Measurements from ENCODE around the gene ACP3. TPM values are rescaled to one million over a fixed set of nuclear protein-coding genes. Genes with fewer than 3 reads are reported as not detected.
"Not testable (repeated sequence)": the region's sequence is repeated elsewhere in the genome, so short reads cannot be mapped to it uniquely, and the experiment has no call there.

ACP3 gene
- total RNA-seq, 2 experiments from 2014 or later = not detected

DNA sequence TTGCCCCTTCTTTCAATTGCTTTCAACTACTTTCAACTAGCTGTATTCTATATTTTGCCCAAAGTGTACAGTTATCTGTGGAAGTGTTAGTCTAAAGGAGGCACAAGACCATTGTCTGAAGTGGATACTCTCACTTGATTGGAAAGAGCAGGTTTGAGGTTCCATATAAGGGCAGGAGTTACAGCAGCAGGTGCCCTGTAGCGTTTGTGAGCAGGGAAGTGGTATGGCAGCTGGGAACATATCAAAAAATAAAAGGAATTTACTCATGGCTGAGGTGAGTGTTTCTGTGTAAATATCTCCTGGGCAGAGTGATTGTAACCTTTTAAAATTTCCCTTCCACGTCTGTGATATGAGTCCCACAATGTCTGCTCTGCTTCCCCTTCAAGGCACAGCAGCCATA, 61.6 kb downstream of the ACP3 start:
- intact Hi-C loops (cut with micrococcal nuclease) = no loop called here
- CTCF ChIA-PET = interaction anchor here (0.7 kb wide), 1 partner anchor 114 kb away, joined by 4 read pairs; no protein-coding TSS in a partner anchor
- H3K9me3 Mint-ChIP-seq = peaks cover 2% of the 10 kb centered on the region
- no peaks in the 10 kb centered on the region for H3K36me3 Mint-ChIP-seq (ENCODE audit: low read depth)
- no peak overlapping the region for H3K27ac Mint-ChIP-seq
- no peak overlapping the region for H3K4me3 Mint-ChIP-seq
- H3K4me1 Mint-ChIP-seq (ENCODE audit: low read depth) = no peaks in the 10 kb centered on the region
- no peak for DNase-seq
- peaks cover 16% of the 10 kb centered on the region for H3K27me3 Mint-ChIP-seq (ENCODE audit: low read depth)

DNA sequence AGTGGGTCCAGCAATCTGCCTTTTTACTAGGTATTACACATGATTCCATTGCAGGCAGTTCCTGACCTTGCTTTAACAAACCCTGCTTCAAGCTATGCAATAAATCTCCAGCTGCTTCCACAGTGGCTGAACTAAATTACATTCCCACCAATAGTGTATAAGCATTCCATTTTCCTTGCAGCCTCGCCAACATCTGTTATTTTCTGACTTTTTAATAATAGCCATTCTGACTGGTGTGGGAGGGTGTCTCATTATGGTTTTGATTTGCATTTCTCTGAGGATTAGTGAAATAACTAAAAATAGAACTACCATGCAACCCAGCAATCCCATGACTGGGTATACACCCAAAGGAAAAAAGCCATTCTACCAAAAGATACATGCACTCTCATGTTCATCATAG, 63.7 kb downstream of the ACP3 start:
- H3K4me3 Mint-ChIP-seq = no peak overlapping the region
- no peak overlapping the region for H3K27ac Mint-ChIP-seq
- H3K9me3 Mint-ChIP-seq = no peaks in the 10 kb centered on the region
- no peaks in the 10 kb centered on the region for H3K4me1 Mint-ChIP-seq (ENCODE audit: low read depth)
- no peak for DNase-seq
- CTCF ChIA-PET = no interaction called here
- no peaks in the 10 kb centered on the region for H3K36me3 Mint-ChIP-seq (ENCODE audit: low read depth)
- intact Hi-C loops (cut with micrococcal nuclease) = no loop called here
- H3K27me3 Mint-ChIP-seq (ENCODE audit: low read depth) = peaks cover 16% of the 10 kb centered on the region

DNA sequence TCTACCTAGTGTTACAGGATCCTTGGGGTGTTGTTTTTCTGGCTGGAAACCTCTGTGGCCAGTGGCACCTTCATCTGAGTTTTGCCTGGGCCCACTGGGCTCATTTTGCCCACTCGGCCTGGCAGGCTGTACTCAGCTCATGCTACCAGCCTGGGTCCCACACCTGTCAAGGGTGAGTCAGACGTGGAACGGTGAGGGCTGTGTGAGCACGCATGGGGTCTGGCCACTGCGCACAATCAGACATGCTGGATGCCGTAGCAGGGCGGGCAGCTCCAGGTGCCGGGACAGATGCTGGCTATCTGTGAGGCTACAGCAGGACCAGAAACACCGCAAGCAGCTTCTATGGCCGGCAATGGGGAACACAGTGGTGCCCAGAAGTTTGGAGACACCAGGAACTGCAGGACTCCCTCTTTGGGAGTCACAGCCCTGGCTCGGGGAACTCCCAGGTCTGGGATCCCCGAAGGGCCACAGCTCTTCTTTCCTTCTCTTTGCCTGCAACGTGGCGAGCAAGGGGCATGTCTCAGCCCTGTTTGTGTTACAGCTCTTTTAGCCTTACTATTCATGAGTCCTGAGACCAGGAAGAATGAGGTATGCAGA, 64.2 kb downstream of the ACP3 start:
- H3K4me1 Mint-ChIP-seq (ENCODE audit: low read depth) = no peaks in the 10 kb centered on the region
- H3K27ac Mint-ChIP-seq = no peak overlapping the region
- H3K9me3 Mint-ChIP-seq = no peaks in the 10 kb centered on the region
- CTCF ChIA-PET = no interaction called here
- no peak for DNase-seq
- no peak overlapping the region for H3K4me3 Mint-ChIP-seq
- H3K27me3 Mint-ChIP-seq (ENCODE audit: low read depth) = peaks cover 18% of the 10 kb centered on the region
- intact Hi-C loops (cut with micrococcal nuclease) = no loop called here
- H3K36me3 Mint-ChIP-seq (ENCODE audit: low read depth) = no peaks in the 10 kb centered on the region

DNA sequence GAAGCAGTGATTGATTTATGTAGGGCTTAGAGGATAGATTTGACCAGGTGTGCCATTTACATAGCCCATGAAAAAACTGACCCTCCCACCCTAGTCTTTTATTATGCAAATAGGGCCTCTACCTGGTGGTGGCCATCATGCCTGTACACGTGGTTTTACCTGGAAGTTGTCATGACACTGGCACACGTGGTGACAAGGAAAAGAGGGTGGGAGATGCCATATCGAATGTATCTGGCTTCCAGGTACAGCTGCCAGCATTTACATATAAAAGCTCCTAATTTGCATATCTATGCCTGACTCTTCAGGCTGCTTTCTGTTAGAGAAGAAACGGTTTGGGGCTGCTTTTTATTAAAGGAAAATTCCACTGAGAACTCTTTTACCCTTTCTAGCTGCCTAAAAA, 65.1 kb downstream of the ACP3 start:
- Mint-ChIP-seq H3K4me1 (ENCODE audit: low read depth) (no peaks in the 10 kb centered on the region), H3K36me3 (ENCODE audit: low read depth) (no peaks in the 10 kb centered on the region), H3K4me3 (no peak overlapping the region), H3K27ac (no peak overlapping the region), H3K27me3 (ENCODE audit: low read depth) (peaks cover 18% of the 10 kb centered on the region), H3K9me3 (no peaks in the 10 kb centered on the region)
- CTCF ChIA-PET = no interaction called here
- no peak for DNase-seq
- intact Hi-C loops (cut with micrococcal nuclease) = no loop called here

DNA sequence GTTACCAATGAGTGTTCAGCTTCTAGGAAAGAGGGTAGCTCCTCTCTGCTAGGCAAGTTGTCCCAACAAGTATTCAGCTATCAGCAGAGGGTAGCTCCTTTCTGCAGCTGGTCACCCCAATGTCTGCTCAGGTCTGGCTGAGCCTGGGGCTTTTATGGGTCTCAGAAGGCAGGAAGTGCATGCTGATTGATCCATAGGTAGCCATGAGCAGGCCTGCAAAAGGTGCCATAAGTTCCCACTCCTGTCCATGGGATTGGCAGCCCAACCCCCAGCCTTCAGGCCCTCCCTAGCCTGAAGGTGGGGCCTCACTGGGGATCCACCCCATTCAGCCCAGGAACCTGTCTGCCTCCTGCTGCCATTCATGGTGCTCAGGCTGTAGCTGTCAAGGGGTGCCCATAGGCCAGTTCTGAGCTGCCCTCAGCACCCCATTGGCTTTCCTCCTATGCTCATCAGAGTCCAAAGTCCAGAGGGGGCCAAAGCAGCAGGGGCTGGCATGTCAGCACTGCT, 65.5 kb downstream of the ACP3 start:
- Mint-ChIP-seq H3K4me1 (ENCODE audit: low read depth) (no peaks in the 10 kb centered on the region), H3K27ac (no peak overlapping the region), H3K9me3 (no peaks in the 10 kb centered on the region), H3K4me3 (no peak overlapping the region), H3K27me3 (ENCODE audit: low read depth) (peaks cover 16% of the 10 kb centered on the region), H3K36me3 (ENCODE audit: low read depth) (no peaks in the 10 kb centered on the region)
- CTCF ChIA-PET = no interaction called here
- no peak for DNase-seq
- intact Hi-C loops (cut with micrococcal nuclease) = no loop called here

DNA sequence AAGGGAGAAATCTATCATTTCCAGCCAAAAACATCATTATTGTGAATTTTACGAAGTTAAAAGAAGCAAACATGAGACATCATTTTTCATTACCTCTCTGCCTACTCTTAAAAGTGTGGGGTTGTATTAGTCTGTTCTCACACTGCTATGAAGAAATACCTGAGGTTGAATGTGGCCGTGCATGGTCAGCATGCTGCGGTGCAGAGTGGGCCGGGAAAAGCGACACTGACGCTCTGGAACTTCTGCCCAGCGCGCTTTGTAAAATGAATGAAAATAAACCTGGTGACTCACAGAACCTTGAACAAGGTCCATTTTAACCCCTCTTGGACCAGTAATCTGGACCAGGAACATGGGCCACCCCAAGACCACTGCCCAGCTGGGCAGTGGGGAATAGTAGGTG, 69.1 kb downstream of the ACP3 start:
- H3K4me3 Mint-ChIP-seq = no peak overlapping the region

DNA sequence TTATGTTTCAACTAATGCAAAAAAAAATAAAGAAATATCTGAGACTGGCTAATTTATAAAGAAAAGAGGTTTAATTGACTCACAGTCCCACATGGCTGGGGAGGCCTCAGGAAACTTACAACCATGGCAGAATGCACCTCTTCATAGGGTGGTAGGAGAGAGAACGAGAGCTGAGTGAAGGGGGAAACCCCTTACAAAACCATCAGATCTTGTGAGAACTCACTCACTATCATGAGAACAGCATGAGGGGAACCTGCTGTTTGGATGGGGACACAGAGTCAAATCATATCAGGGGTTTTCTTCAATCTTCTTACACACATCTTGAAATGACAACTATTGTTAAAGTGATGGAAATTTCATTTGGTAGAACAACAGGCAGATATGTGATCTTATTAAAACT, 75.5 kb downstream of the ACP3 start:
- H3K9me3 Mint-ChIP-seq; DNase-seq; H3K27ac Mint-ChIP-seq; H3K36me3 Mint-ChIP-seq (ENCODE audit: low read depth); CTCF ChIA-PET; H3K4me1 Mint-ChIP-seq (ENCODE audit: low read depth); H3K4me3 Mint-ChIP-seq; H3K27me3 Mint-ChIP-seq (ENCODE audit: low read depth): not testable (repeated sequence)
- intact Hi-C loops (cut with micrococcal nuclease) = loop anchor here (10.0 kb wide), 1 partner anchor 598 kb away; no protein-coding TSS in a partner anchor

More for the DNA sequence above, 69.1 kb downstream of the ACP3 start:
- Mint-ChIP-seq H3K27me3 (ENCODE audit: low read depth) (peaks cover 9% of the 10 kb centered on the region), H3K4me1 (ENCODE audit: low read depth) (no peaks in the 10 kb centered on the region), H3K9me3 (no peaks in the 10 kb centered on the region), H3K36me3 (ENCODE audit: low read depth) (no peaks in the 10 kb centered on the region), H3K27ac (no peak overlapping the region)
- DNase-seq = no peak
- CTCF ChIA-PET = no interaction called here
- intact Hi-C loops (cut with micrococcal nuclease) = no loop called here

DNA sequence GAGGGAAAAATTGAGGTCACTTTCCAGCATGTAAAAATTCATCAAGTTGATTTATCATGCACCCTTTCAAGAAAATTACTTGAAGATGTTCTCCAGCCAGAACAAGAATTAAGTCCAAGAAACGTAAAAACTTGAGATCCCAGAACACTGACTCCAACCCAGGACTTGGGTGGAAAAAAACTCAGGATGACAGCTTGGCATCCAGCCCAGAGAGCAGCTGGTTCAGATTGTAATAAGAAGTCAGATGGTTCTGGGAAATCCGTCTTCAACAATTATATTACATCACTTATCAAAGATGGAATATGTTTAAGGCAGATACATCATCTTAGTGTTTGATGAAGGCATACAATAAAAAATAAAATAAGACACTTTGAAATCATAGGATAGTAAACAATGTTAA, 77.1 kb downstream of the ACP3 start:
- H3K27ac Mint-ChIP-seq = no peak overlapping the region
- intact Hi-C loops (cut with micrococcal nuclease) = loop anchor here (10.0 kb wide), 1 partner anchor 600 kb away; no protein-coding TSS in a partner anchor
- no peak overlapping the region for H3K4me3 Mint-ChIP-seq

DNA sequence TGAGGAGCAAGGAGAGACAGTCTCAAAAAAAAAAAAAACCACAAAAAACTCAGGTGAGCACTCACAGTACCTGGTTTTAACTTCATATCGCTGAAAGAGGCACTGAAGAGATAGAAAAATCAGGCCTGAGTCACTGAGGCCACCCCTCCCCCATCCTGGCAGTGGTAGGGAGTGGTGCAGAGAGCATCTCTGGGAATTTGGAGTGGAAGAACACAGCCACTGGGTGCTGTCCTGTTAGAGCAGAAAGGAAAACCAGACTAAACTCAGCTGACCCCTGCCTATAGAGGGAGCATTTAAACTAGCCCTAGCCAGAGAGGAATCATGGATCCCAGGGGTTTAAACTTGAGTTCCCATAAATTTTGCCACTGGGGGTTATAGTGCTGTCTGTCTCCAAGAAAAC, 77.9 kb downstream of the ACP3 start:
- intact Hi-C loops (cut with micrococcal nuclease) = loop anchor here (10.0 kb wide), 1 partner anchor 600 kb away; no protein-coding TSS in a partner anchor

More for the DNA sequence above, 77.1 kb downstream of the ACP3 start:
- no peaks in the 10 kb centered on the region for H3K36me3 Mint-ChIP-seq (ENCODE audit: low read depth)
- CTCF ChIA-PET = no interaction called here
- no peaks in the 10 kb centered on the region for H3K27me3 Mint-ChIP-seq (ENCODE audit: low read depth)
- no peak for DNase-seq
- no peaks in the 10 kb centered on the region for H3K9me3 Mint-ChIP-seq
- no peaks in the 10 kb centered on the region for H3K4me1 Mint-ChIP-seq (ENCODE audit: low read depth)

DNA sequence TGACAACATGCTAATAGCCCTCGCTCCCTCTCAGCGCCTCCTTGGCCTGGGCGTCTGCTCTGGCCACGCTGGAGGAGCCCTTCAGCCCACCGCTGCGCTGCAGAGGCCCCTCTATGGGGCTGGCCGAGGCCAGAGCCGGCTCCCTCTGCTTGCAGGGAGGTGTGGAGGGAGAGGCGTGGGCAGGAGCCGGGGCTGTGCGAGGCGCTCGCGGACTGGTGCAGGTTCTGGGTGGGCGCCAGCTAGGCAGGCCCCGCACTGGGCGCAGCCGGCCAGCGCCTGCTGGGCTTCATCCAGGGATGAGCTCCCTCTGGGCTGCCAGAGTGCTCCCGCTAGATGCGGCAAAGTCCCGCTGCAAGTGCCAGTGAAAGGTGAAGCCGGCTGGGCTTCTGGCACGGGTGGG, 79.0 kb downstream of the ACP3 start:
- Mint-ChIP-seq H3K4me1 (ENCODE audit: low read depth) (no peaks in the 10 kb centered on the region), H3K4me3 (no peak overlapping the region), H3K36me3 (ENCODE audit: low read depth) (no peaks in the 10 kb centered on the region), H3K9me3 (no peaks in the 10 kb centered on the region), H3K27me3 (ENCODE audit: low read depth) (no peaks in the 10 kb centered on the region), H3K27ac (no peak overlapping the region)
- intact Hi-C loops (cut with micrococcal nuclease) = loop anchor here (10.0 kb wide), 1 partner anchor 601 kb away; no protein-coding TSS in a partner anchor
- no peak for DNase-seq
- CTCF ChIA-PET = interaction anchor here (6.6 kb wide), 1 partner anchor 46 kb away, joined by 87 read pairs; no protein-coding TSS in a partner anchor

More for the DNA sequence above, 77.9 kb downstream of the ACP3 start:
- Mint-ChIP-seq H3K4me3 (no peak overlapping the region), H3K36me3 (ENCODE audit: low read depth) (no peaks in the 10 kb centered on the region), H3K4me1 (ENCODE audit: low read depth) (no peaks in the 10 kb centered on the region), H3K27ac (no peak overlapping the region), H3K9me3 (no peaks in the 10 kb centered on the region), H3K27me3 (ENCODE audit: low read depth) (no peaks in the 10 kb centered on the region)
- DNase-seq = no peak
- CTCF ChIA-PET = interaction anchor here (0.6 to 6.6 kb wide), 2 partner anchors 45 to 85 kb away, joined by 3 to 87 read pairs; no protein-coding TSS in a partner anchor

DNA sequence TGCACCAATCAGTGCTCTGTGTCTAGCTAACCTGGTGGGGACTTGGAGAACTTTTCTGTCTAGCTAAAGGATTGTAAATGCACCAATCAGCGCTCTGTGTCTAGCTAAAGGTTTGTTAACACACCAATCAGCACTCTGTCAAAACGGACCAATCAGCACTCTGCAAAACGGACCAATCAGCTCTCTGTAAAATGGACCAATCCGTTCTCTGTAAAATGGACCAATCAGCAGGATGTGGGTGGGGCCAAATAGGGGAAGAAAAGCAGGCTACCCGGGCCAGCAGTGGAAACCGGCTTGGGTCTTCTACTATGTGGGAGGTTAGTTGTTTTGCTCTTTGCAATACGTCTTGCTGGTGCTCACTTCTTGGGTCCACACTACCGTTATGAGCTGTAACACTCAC, 79.6 kb downstream of the ACP3 start:
- intact Hi-C loops (cut with micrococcal nuclease) = loop anchor here (10.0 kb wide), 1 partner anchor 602 kb away; no protein-coding TSS in a partner anchor
- H3K4me3 Mint-ChIP-seq; H3K9me3 Mint-ChIP-seq; H3K27me3 Mint-ChIP-seq (ENCODE audit: low read depth); DNase-seq; H3K27ac Mint-ChIP-seq; H3K4me1 Mint-ChIP-seq (ENCODE audit: low read depth); H3K36me3 Mint-ChIP-seq (ENCODE audit: low read depth): not testable (repeated sequence)
- CTCF ChIA-PET = interaction anchor here (0.6 to 6.6 kb wide), 4 partner anchors 10 to 514 kb away, joined by 3 to 87 read pairs (median 4); no protein-coding TSS in a partner anchor

DNA sequence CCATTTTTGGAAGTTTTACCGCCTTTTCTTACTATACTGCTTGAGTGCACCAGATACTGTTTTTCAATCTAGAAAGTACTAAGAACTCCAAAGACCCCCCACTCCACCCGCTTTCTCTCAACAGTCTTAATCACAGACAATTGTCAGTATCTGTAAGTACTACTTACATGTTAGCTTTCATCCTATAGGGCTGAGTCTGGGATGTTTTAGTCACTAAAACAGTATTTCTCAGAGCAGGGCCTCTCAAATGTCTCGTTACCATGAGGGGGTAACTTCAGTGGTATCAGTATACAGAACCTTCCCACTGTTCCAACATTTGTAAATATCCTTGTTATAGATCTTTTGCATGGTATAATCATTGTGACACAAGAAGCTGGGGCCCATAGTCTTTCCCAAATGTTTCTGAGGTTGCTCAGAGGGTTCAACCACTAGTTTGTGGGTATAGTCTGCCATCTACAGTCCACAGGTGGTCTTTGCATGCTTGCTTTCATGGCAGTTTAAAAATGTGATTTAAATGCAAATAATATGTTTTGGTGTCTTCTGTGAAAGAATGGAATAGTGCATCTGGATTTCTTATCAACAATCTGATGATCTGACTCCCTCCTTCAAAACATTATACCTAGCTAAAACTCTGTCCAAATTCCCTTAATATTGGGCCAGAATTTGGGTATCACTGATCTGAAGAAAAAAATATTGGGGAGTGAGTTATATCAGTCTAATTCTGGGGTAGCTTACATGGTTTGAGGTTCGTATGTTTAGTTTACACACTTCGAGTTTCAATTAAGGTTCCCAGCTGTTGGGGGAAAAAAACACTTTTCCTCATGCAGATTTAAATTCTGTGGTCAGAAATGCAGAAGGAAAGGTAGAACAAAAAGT, 82.1 kb downstream of the ACP3 start:
- peak; percentile 44 for DNase-seq
- CTCF ChIA-PET = interaction anchor here (0.6 to 6.6 kb wide), 6 partner anchors 8 to 360 kb away, joined by 3 to 87 read pairs (median 4); no protein-coding TSS in a partner anchor
- no peaks in the 10 kb centered on the region for H3K9me3 Mint-ChIP-seq
- no peak overlapping the region for H3K4me3 Mint-ChIP-seq
- no peaks in the 10 kb centered on the region for H3K36me3 Mint-ChIP-seq (ENCODE audit: low read depth)
- H3K27me3 Mint-ChIP-seq (ENCODE audit: low read depth) = no peaks in the 10 kb centered on the region
- intact Hi-C loops (cut with micrococcal nuclease) = loop anchor here (1.0 to 10.0 kb wide), 4 partner anchors 47 to 604 kb away; no protein-coding TSS in a partner anchor
- H3K4me1 Mint-ChIP-seq (ENCODE audit: low read depth) = no peaks in the 10 kb centered on the region
- no peak overlapping the region for H3K27ac Mint-ChIP-seq

All from activated naive CD4-positive, alpha-beta T cell treated with anti-CD3 and anti-CD28 coated beads for 36 hours (primary cell).